DMS79 treated with DMSO at 0.1 percent for 48 hours (cell line): ENCODE data around the gene DSCAML1.
A peak's percentile ranks its signal among the peaks of the same experiment; 100 is the strongest.

Experiments
- DNase-seq: peaks from one replicate; lab custom pipeline; 2025; lab: John Stamatoyannopoulos, UW

The DSCAML1 gene

DNA sequence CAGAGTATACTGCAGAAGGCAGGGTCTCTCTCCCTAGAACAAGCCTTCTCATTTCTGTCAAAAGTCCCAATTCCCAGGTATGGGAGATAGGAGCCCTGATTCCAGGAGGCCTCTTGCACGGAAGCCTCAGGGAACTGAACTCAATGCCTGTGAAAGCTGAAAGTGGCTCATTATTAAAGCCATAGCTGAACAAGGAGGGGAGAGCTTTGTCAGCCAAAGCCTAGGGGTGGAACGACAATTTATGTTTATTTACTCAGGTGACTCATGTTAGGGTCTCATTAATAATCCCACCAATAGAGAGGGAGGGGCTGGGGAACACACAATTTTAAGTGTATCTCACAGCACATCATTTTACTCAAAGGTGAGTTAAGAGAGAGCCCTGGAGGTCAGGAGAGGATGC, 44.9 kb downstream of the DSCAML1 start:
- DNase-seq = peak; percentile 74

GRCh38 chr11:117750916-117751662, 45.9 kb downstream of the DSCAML1 start:
- no peak for DNase-seq

- no peak for DNase-seq
Measured at GRCh38 chr11:117750357-117750756, 46.7 kb downstream of the DSCAML1 start.

DNA sequence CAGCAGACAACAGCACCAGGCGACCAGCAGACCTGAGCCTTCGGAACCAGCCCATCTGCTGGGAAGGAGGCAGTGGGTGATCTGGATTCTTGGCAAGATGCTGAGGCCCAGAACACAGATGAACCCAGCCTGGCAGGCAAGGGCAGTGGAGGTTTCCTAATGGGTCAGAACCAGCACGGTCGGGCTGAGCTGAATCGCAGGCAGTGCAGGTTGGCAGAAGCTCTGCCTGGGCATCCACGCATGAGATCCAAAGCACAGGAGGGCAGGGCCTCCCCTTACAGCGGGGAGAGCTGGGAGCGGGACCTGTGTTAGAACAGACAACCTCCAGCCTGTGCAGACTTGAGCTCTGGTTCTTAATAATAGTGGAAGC, 47.5 kb downstream of the DSCAML1 start:
- no peak for DNase-seq

GRCh38 chr11:117748771-117749540, 48.1 kb downstream of the DSCAML1 start:
- no peak for DNase-seq

GRCh38 chr11:117747892-117748291, 49.1 kb downstream of the DSCAML1 start:
- no peak for DNase-seq

DNA sequence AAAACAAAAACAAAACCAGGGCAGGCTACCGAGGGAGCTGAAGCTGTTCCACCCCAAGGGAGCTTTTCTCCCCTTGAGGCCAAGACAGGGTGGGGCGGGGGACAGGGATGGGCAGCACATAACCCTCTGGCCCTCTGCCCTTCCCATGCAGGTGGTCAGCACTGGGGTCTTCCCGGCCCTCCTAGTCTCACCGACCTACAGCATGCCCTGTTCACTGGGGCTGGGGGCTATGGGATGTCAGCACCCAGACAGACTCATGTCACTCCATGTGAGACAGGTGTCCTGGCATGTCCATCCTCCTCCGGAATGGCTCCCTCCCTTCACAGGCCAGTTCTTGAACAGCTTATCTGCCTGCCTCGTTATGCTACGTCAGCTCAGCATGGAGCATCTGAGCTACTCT, 51.7 kb downstream of the DSCAML1 start:
- DNase-seq = no peak

GRCh38 chr11:117744471-117745150, 52.4 kb downstream of the DSCAML1 start:
- no peak for DNase-seq

DNA sequence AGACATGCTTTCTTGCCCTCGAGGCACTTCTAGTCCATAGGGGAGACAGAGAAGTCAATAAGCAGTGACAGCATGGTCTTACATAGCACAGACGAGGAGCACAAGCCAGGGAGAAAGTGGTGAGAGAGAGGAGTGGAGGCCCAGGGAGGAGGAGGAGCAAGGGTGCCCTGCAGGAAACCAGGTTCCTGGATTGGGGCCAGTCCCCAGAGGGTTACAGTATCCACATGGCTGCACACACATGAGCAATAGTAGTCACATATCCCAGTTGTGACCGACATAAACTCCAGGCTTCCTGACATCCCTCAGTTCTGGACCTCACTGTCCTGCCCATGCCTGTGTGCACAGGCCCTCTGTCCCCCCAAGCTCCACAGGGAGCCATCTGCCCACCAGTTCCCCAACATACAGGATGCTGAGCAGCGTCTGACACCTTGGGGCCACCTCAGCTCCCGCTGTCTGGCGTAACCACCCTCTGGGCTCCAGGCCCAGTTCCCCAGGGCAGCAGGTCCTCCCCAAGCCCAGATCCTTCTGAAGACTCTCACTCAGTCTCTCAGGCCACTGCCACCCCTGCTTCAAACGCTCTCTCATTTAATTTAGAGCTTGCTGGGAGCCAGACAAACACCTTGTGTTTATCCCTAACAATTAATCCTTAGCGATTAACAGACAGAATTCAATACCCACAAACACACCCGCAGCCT, 53.7 kb downstream of the DSCAML1 start:
- peak; percentile 84 for DNase-seq

- no peak for DNase-seq
Measured at GRCh38 chr11:117738246-117738957, 58.6 kb downstream of the DSCAML1 start.

DNA sequence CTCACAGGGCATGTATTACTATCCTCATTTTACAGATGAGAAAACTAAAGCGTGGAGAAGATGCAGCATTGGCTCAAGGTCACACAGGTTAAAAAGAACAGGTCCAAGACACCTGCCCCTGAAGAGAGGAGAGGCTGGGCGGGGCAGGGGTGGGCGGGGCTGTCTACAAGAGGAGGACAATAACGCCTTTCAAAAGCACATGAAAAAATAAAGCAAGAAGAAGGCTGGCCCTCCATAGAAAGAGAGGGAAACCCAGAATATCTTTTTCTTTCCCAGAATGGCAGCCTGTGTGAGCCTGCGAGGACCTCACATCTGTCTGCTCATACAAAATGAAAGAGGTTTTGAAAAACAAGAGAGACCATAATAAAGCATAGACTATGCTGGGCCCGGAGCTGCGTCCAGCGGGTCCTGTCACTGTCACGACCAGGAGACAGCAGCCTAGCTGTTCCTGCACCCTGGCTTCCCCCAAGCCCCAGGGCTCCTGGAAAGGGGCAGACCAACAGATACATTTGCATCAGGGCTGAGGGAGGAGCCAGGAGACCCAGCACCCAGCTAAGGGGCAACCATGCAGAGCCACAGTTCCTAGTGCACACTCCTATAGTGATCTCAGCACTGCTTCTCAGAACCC, 61.6 kb downstream of the DSCAML1 start:
- peak; percentile 36 for DNase-seq

GRCh38 chr11:117734601-117735024, 62.4 kb downstream of the DSCAML1 start:
- peak; percentile 81 for DNase-seq

- DNase-seq = no peak
Measured at GRCh38 chr11:117733316-117733715, 63.7 kb downstream of the DSCAML1 start.

- no peak for DNase-seq
Measured at GRCh38 chr11:117731722-117732290, 65.2 kb downstream of the DSCAML1 start.

GRCh38 chr11:117730208-117730800, 66.7 kb downstream of the DSCAML1 start:
- DNase-seq = no peak

DNA sequence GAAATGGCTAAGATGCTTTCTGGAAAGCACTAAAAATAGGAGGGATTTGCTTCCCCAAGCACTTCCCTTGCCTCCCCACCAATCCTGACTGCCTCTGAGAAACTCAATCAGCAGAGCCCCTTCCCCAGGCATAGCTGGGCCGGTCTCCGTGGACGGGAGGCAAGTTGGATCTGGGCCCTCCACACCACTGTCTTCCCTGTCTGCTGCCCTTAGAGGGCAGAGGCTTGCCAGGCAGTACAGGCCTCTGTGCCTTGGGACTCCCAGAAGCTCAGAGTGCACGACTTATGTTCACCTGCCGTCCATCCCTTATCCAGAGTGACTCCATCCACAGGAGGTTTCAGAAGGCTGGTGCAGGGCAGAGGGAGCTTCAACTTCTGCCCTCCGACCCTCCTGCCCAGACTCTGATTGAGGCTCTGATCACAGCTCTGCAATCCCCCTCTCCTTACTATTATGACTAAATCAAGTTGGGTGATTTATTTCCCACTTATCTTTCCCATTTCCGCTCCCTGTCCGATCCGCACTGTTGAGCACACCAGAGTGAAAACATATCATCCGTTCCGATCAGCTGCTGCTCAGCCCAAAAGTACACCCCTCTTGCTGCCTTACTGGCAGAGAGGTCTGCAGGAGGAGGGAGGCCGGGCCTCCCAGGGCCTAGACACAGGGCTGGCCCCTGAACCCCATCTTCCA, 71.8 kb downstream of the DSCAML1 start:
- peak; percentile 80 for DNase-seq

- no peak for DNase-seq
Measured at GRCh38 chr11:117724621-117725020, 72.4 kb downstream of the DSCAML1 start.

GRCh38 chr11:117724104-117724503, 72.9 kb downstream of the DSCAML1 start:
- DNase-seq = no peak

DNA sequence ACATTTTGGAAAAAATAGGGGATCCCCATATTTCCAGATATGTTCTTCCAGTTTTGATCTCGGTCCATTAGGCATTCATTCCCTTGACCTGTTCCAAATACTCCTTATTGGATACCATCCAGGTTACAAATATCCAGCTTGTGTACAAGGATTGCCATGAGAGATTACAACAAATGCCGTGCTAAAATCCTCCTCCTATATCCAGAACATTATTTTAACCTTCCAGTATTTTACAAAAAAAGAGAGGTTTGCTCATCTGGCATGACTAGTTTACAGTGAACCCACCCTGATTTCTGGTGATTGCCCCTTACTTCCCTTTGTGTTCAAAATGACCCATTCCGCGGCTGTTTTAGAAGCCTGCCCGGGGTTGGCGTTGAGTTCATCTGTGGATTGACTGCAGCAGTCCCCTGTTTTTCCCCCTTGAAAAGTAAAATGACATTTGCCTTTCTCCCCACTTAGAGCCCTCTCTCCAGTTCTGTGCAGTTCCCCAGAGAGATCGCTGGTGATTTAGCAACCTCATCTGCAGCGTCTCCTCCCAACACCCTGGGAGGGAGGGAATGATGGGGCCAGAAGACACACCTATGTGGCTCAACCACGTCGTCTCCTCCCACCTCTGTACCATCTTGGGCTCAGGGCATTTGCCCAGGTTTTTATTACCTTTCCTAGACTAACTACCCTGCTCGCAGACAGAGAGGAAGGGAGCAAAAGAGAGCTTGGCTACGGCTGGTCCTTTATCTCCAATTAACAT, 73.6 kb downstream of the DSCAML1 start:
- no peak for DNase-seq
